WI38 (cell line): ENCODE results near the gene RAPSN.

Source experiments
- H3K4me3 ChIP-seq: 2 replicates; pipeline ENCODE4 v1.5.1; 2011; ENCODE audit warnings: low read depth, mild to moderate bottlenecking, control low read depth, low read length
- TF ChIP-seq, protein P1 (sequence below): IDR thresholded peaks from 2 replicates; pipeline ENCODE4 v1.5.1; 2012; ENCODE audit warnings: low read depth, mild to moderate bottlenecking, control low read depth, low read length

The RAPSN gene

DNA sequence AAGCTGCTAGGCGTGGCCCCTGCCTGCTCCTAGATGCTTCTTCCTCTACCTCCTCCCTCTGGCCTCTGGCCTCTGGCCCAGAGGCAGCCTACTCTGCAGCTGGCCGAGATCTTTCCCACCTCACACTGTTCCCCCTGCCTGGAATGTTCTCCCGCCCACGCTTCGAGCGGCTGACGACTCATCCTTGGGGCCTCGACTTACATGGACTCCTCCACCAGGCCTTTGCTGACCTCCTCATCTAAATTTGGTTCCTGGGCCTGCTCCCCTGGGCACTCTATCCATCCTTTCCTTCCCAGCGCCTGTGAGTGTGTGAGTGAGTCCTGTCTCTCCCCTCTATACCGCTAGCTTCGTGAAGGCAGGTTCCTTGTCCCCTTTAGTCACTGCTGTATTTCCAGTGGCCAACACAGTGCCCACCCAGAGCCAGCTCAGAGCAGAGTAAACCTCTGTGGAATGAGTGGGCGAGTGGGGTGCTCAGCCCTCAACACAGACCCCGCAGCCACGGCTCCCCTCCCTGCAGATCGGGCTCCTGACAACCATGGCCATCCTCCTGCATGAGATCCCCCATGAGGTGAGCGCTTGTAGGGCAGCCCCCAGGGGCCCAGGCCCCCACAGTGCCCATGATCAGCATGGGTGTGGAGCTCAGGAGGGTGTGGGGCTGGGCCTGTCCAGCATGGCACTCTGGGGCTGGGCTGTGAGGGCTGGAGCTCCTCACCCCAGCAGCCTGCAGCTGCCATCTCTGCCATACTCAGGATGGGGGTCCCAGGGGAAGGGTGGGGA is 34.8 kb downstream of the RAPSN start:
- TF ChIP-seq, protein P1, sequence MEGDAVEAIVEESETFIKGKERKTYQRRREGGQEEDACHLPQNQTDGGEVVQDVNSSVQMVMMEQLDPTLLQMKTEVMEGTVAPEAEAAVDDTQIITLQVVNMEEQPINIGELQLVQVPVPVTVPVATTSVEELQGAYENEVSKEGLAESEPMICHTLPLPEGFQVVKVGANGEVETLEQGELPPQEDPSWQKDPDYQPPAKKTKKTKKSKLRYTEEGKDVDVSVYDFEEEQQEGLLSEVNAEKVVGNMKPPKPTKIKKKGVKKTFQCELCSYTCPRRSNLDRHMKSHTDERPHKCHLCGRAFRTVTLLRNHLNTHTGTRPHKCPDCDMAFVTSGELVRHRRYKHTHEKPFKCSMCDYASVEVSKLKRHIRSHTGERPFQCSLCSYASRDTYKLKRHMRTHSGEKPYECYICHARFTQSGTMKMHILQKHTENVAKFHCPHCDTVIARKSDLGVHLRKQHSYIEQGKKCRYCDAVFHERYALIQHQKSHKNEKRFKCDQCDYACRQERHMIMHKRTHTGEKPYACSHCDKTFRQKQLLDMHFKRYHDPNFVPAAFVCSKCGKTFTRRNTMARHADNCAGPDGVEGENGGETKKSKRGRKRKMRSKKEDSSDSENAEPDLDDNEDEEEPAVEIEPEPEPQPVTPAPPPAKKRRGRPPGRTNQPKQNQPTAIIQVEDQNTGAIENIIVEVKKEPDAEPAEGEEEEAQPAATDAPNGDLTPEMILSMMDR = no peak

DNA sequence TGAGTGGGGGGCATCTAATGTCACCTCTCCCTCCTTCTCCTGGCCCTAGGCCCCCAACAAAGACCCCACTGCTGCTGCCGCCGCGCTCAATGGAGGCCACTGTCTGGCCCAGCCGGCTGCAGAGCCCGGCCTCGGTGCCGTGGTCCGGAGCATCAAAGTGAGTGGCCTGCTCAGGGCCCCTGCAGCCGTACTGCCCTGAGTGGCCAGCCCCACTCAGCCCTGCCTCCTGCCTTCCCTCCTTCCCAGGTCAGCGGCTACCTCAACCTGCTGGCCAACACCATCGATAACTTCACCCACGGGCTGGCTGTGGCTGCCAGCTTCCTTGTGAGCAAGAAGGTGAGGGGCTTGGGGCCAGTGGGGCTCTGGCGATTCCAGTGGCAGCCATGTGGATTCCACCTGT is 35.6 kb downstream of the RAPSN start:
- TF ChIP-seq, protein P1 = no peak
- no peak overlapping the region for H3K4me3 ChIP-seq

More for the DNA sequence above, 34.8 kb downstream of the RAPSN start:
- no peak overlapping the region for H3K4me3 ChIP-seq

DNA sequence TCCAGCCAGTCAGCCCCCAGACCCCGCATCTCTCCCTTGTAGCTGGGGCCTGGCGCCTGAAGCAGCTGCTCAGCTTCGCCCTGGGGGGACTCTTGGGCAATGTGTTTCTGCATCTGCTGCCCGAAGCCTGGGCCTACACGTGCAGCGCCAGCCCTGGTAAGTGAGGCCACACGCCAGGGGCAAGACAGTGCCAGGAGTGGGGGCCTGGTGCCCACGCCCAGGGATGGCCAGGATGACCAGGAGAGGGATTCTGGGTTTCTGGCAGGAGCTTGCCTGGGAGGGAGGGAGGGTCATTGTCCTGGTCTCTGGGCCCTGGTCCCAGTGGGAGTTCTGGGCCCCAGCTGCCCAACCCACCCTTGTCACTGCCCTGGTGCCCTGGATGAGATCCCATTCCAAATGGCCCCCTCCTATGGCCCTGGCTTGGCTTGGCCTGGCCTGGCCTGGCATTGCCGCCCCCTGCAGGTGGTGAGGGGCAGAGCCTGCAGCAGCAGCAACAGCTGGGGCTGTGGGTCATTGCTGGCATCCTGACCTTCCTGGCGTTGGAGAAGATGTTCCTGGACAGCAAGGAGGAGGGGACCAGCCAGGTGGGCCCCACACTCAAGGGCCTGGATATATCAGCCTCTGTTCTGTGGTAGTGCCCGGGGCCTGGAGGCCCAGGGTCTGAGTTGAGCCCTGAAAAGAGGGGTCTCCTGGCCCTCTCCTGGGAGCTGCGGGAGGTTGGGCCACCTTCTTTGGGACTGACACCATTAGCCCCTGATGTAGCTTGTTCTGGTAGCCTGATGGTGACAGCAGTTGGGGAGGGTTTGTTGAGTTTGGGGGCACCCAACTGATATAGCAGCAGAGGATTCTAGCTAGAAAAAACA is 36.8 kb downstream of the RAPSN start:
- TF ChIP-seq, protein P1 = peak; percentile 85
- H3K4me3 ChIP-seq = no peak overlapping the region

DNA sequence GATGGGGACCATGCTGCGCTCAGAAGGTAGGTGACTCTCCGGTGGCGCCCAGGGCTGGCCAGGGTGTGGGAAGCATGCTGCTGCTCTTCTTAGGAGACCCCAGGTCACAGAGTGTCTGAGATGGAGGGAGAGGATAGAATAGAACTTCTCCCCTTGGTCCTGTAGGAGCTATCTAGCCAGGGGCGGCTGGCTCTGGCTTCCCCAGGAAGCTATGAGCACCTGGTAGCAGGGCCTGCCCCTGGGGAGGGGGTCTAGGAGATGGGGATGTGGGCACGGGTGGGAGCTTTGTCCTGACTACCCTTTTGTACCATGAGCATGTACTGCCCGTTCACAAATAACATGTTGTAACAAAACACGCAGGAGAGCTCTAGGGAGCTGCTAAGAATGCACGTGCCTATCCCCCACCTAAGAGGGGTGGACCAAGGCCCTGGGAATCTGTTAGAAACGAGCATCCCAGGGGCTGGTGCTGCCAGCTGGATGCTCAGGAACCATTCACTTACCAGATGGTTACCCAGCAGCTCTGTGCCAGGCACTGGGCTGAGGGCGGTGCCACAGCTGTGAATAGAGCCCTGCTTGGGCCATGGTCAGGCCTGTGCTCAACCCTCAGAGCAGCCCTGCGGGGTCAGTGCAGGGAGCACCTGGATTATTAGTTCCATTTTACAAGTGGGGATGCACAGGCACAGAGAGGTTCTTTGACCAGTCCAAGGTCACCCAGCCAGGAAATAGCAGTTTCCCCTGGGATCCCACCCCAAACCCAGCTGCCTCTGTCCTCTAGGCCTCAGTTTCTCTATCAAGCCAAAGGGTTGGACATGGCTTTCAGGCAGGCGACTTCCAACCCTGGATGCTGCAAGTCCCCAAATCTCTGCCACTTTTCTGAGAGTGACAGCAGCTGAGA is 38.3 kb downstream of the RAPSN start:
- H3K4me3 ChIP-seq = peak overlapping the region; percentile 86
- TF ChIP-seq, protein P1 = no peak

DNA sequence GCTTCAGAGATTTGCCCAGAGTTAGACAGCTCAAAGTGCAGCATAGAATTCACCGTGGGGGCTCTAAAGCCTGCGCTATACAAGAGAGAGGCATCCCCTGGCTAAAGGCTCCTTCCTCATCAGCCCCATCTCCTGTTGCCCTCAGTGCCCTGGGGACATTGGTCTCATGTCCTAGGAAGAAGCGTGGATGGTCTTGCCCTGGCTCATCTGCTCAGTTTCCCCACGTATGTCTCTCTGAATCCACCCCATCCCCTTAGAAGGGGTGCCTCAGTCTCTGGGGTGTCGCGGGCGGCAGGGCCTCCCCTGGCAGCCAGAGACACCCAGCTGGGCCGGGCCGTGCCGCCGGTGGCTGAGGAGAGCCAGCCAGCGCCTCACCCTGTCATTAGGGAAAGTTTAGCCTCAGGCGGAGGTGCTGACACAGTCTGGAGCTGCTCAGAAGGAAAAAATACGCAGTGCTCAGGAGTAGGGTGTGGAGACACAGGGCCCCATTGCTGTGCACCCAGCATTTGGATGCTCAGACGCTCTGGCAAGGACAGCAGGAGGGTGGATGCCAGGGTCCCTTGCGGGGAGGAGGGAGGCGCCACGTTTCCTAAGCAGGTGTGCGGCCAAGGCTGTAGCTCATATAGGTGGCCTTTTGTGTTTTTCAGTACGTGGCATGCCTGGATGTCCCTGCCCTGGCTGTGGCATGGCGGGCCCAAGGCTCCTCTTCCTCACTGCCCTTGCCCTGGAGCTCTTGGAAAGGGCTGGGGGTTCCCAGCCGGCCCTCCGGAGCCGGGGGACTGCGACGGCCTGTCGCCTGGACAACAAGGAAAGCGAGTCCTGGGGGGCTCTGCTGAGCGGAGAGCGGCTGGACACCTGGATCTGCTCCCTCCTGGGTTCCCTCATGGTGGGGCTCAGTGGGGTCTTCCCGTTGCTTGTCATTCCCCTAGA is 39.2 kb downstream of the RAPSN start:
- TF ChIP-seq, protein P1 = no peak
- peak overlapping the region; percentile 86 for H3K4me3 ChIP-seq
